SU-DHL-6 (cell line): ENCODE results near the gene PPDPF.

ENCODE experiments used
- H2AFZ ChIP-seq: fragments of 200-600 bp; sonication (generic); 2 replicates; pipeline ENCODE4 v1.6.1; 2014; ENCODE audit warnings: low read depth, mild to moderate bottlenecking, moderate library complexity, mixed read lengths, antibody characterized with exemption, low read length; ENCODE audit not compliant: severe bottlenecking
- H3F3A ChIP-seq: fragments of 200-600 bp; shearing (Covaris generic); 2 replicates; pipeline ENCODE4 v1.6.0; 2016; ENCODE audit warnings: antibody characterized with exemption, mild to moderate bottlenecking; ENCODE audit not compliant: insufficient read depth
- H3K27ac ChIP-seq: fragments of 200-600 bp; sonication (generic); 2 replicates; pipeline ENCODE4 v1.5.1; 2016; ENCODE audit warnings: low read depth, mild to moderate bottlenecking, low read length, moderate library complexity, mixed read lengths
- H3K27me3 ChIP-seq: fragments of 200-600 bp; sonication (generic), shearing (Covaris generic); 2 replicates; pipeline ENCODE4 v1.6.0; 2014; ENCODE audit warnings: mild to moderate bottlenecking, low read length
- H3K36me3 ChIP-seq: fragments of 200-600 bp; sonication (generic); 2 replicates; pipeline ENCODE4 v1.6.1; 2014; ENCODE audit warnings: mild to moderate bottlenecking, low read length, mixed read lengths
- H3K4me2 ChIP-seq: fragments of 300-600, 200-600 bp; shearing (Covaris generic), sonication (generic); 2 replicates; pipeline ENCODE4 v1.6.0; 2014; ENCODE audit warnings: low read length, low read depth, mild to moderate bottlenecking; ENCODE audit not compliant: poor library complexity, severe bottlenecking
- H3K4me3 ChIP-seq: fragments of 200-600 bp; sonication (generic); 2 replicates; pipeline ENCODE4 v1.5.1; 2014; ENCODE audit warnings: antibody characterized with exemption, low read length, mild to moderate bottlenecking, mixed read lengths; ENCODE audit not compliant: insufficient read depth, poor library complexity, severe bottlenecking
- H3K79me2 ChIP-seq: fragments of 200-600 bp; sonication (generic); 2 replicates; pipeline ENCODE4 v1.6.1; 2014; ENCODE audit warnings: mild to moderate bottlenecking, low read length, moderate library complexity; ENCODE audit not compliant: insufficient read depth
- H3K9ac ChIP-seq: fragments of 200-600 bp; sonication (generic); 2 replicates; pipeline ENCODE4 v1.7.0; 2014; ENCODE audit warnings: mild to moderate bottlenecking, low read length
- H3K9me2 ChIP-seq: fragments of 200-600 bp; sonication (generic); replicated peaks from 2 replicates; pipeline ENCODE4 v1.6.1; 2014; ENCODE audit warnings: low read length; ENCODE audit not compliant: insufficient read depth
- H3K9me3 ChIP-seq: fragments of 200-600 bp; sonication (generic); 2 replicates; pipeline ENCODE4 v1.6.1; 2014; ENCODE audit warnings: low read length, mixed read lengths; ENCODE audit not compliant: insufficient read depth
- H4K20me1 ChIP-seq: fragments of 200-600 bp; sonication (generic); 2 replicates; pipeline ENCODE4 v1.6.1; 2014; ENCODE audit warnings: low read depth, mild to moderate bottlenecking, antibody characterized with exemption, low read length, moderate library complexity, mixed read lengths
- CTCF ChIP-seq: fragments of 200-600 bp; sonication (generic); IDR thresholded peaks from one replicate; pipeline ENCODE4 v1.5.1; 2017; ENCODE audit warnings: antibody characterized with exemption, mild to moderate bottlenecking, low read length, moderate library complexity; ENCODE audit not compliant: insufficient read depth, poor library complexity, severe bottlenecking
- EZH2phosphoT487 ChIP-seq: fragments of 200-600 bp; sonication (generic), shearing (Covaris generic); conservative IDR thresholded peaks from 2 replicates; pipeline ENCODE4 v1.6.1; 2018; ENCODE audit warnings: mild to moderate bottlenecking, antibody characterized with exemption, low read length, moderate library complexity, mixed read lengths

PPDPF gene

GRCh38 chr20:63501818-63502670 lies 18.5 kb upstream of the PPDPF start:
- H2AFZ ChIP-seq = no peak overlapping the region

GRCh38 chr20:63502671-63503172 lies 17.8 kb upstream of the PPDPF start:
- Histone ChIP-seq H3K4me2 (no peak overlapping the region), H3F3A (no peaks in the 10 kb centered on the region), H3K9ac (no peak overlapping the region), H3K36me3 (no peaks in the 10 kb centered on the region), H3K27me3 (no peaks in the 10 kb centered on the region), H4K20me1 (no peaks in the 10 kb centered on the region), H3K4me3 (no peak overlapping the region), H3K27ac (no peak overlapping the region), H2AFZ (no peak overlapping the region), H3K9me3 (no peaks in the 10 kb centered on the region), H3K79me2 (no peaks in the 10 kb centered on the region), H3K9me2 (no peaks in the 10 kb centered on the region)
- TF ChIP-seq EZH2phosphoT487 = no peak
- no peak for TF ChIP-seq CTCF

More at GRCh38 chr20:63501818-63502670, 18.5 kb upstream of the PPDPF start:
- Histone ChIP-seq H3K4me3 (no peak overlapping the region), H3K9ac (no peak overlapping the region), H3K27me3 (no peaks in the 10 kb centered on the region), H3K4me2 (no peak overlapping the region), H3K36me3 (no peaks in the 10 kb centered on the region), H3K27ac (no peak overlapping the region), H3K9me3 (no peaks in the 10 kb centered on the region), H3K79me2 (no peaks in the 10 kb centered on the region), H3F3A (no peaks in the 10 kb centered on the region), H4K20me1 (no peaks in the 10 kb centered on the region), H3K9me2 (no peaks in the 10 kb centered on the region)
- no peak for TF ChIP-seq CTCF
- TF ChIP-seq EZH2phosphoT487 = no peak

- H3K27me3 ChIP-seq = no peaks in the 10 kb centered on the region
- no peaks in the 10 kb centered on the region for H3K36me3 ChIP-seq
- no peaks in the 10 kb centered on the region for H3F3A ChIP-seq
- no peak overlapping the region for H3K27ac ChIP-seq
- H3K9me2 ChIP-seq = no peaks in the 10 kb centered on the region
- H3K9me3 ChIP-seq = no peaks in the 10 kb centered on the region
- no peaks in the 10 kb centered on the region for H3K79me2 ChIP-seq
- TF ChIP-seq EZH2phosphoT487 (no peak), CTCF (no peak)
- H3K4me2 ChIP-seq = no peak overlapping the region
- H4K20me1 ChIP-seq = no peaks in the 10 kb centered on the region
- H3K9ac ChIP-seq = no peak overlapping the region
- no peak overlapping the region for H3K4me3 ChIP-seq
- no peak overlapping the region for H2AFZ ChIP-seq
These were observed 17.0 kb upstream of the PPDPF start for GRCh38 chr20:63503524-63503923.
